ENCODE measurements around the gene ANKMY1.

Gene ANKMY1

DNA sequence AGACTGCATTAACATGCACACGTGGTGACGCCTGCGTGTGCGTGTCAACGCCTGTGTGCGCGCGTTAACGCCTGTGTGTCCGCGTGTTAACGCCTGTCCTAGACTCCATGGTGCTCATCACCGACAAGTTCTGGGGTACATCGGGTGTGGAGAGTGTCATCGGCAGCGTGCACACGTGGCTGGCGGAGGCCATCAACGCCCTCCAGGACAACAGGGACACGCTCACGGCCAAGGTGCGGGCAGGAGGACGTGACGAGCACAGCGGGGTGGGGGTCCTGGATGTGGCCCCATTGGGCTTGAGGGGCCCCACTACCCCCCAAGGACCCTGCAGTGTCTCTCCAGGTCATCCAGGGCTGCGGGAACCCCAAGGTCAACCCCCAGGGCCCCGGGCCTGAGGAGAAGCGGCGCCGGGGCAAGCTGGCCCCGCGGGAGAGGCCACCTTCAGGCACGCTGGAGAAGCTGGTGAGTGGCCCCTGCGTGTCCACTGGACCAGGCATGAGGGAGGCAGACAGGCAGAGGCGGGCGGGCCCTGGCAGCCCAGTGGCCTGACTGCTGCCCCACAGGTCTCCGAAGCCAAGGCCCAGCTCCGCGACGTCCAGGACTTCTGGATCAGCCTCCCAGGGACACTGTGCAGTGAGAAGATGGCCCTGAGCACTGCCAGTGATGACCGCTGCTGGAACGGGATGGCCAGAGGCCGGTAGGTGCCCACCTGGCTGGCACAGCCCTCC, 93.1 kb downstream of the ANKMY1 start:
- H3K36me3 ChIP-seq (ENCODE audit: insufficient read depth) = no peaks in the 10 kb centered on the region
- no peak overlapping the region for H3K9ac ChIP-seq
- no peak overlapping the region for H3K4me3 ChIP-seq (IDR thresholded peaks at IDR 0.05; ENCODE audit: insufficient read depth, low read depth, low read length)
- no peak overlapping the region for H2AFZ ChIP-seq (ENCODE audit: low read depth)
- no peak for TF ChIP-seq CTCF (conservative IDR thresholded peaks at IDR 0.05; ENCODE audit: low read depth, low read length)
- no peak overlapping the region for H3K4me2 ChIP-seq
- H3K27me3 ChIP-seq (ENCODE audit: insufficient read depth, low read depth) = no peaks in the 10 kb centered on the region; the same call in 1 of the 2 replicates
- no peaks in the 10 kb centered on the region for H3K79me2 ChIP-seq (ENCODE audit: insufficient read depth, low read depth)
- H4K20me1 ChIP-seq (ENCODE audit: insufficient read depth) = no peaks in the 10 kb centered on the region
- no peak overlapping the region for H3K27ac ChIP-seq
- H3K4me1 ChIP-seq (ENCODE audit: low read depth, poor library complexity, severe bottlenecking) = no peaks in the 10 kb centered on the region

DNA sequence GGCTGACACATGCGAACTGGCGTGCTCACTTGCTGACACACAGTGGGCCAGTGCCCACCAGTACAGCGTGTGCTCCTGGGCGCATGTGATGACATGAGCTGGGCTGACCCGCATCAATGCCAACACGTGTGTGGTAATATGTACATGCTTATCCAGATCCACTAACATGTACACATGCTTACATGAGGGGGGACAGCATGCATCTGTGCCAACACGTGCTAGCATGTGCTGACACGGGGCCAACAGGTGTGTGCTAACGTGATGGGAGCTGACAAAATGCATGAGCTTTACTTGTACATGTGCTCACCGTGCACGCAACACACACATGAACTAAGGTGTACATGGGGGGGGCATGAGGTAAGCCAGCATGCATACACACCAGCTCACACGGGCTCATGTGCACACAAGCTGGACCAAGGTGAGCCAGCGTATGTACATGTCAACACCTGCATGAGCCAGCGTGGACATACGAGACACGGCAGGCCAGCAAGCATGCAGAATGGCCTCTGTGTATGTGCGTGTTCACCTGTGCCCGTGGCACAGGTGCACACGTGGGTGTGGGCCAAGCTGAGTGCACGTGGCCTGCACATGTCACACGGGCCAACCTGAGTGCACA, 93.8 kb downstream of the ANKMY1 start:
- Histone ChIP-seq H2AFZ (ENCODE audit: low read depth) (no peak overlapping the region), H4K20me1 (ENCODE audit: insufficient read depth) (no peaks in the 10 kb centered on the region), H3K4me3 (IDR thresholded peaks at IDR 0.05; ENCODE audit: insufficient read depth, low read depth, low read length) (no peak overlapping the region), H3K4me2 (no peak overlapping the region), H3K27me3 (ENCODE audit: insufficient read depth, low read depth) (no peaks in the 10 kb centered on the region; the same call in 1 of the 2 replicates), H3K9ac (no peak overlapping the region), H3K79me2 (ENCODE audit: insufficient read depth, low read depth) (no peaks in the 10 kb centered on the region), H3K36me3 (ENCODE audit: insufficient read depth) (no peaks in the 10 kb centered on the region), H3K4me1 (ENCODE audit: low read depth, poor library complexity, severe bottlenecking) (no peaks in the 10 kb centered on the region), H3K27ac (no peak overlapping the region)
- no peak for TF ChIP-seq CTCF (conservative IDR thresholded peaks at IDR 0.05; ENCODE audit: low read depth, low read length)

GRCh38 chr2:240463274-240463865, 94.4 kb downstream of the ANKMY1 start:
- Histone ChIP-seq H3K36me3 (ENCODE audit: insufficient read depth) (no peaks in the 10 kb centered on the region), H3K4me2 (no peak overlapping the region), H3K4me1 (ENCODE audit: low read depth, poor library complexity, severe bottlenecking) (no peaks in the 10 kb centered on the region)

GRCh38 chr2:240462707-240463273, 95.0 kb downstream of the ANKMY1 start:
- Histone ChIP-seq H3K4me1 (ENCODE audit: low read depth, poor library complexity, severe bottlenecking) (no peaks in the 10 kb centered on the region), H3K4me2 (no peak overlapping the region), H2AFZ (ENCODE audit: low read depth) (no peak overlapping the region), H3K4me3 (IDR thresholded peaks at IDR 0.05; ENCODE audit: insufficient read depth, low read depth, low read length) (no peak overlapping the region), H3K27ac (no peak overlapping the region), H3K27me3 (ENCODE audit: insufficient read depth, low read depth) (peaks cover 7% of the 10 kb centered on the region; the same call in 1 of the 2 replicates), H3K79me2 (ENCODE audit: insufficient read depth, low read depth) (no peaks in the 10 kb centered on the region), H3K9ac (no peak overlapping the region), H4K20me1 (ENCODE audit: insufficient read depth) (no peaks in the 10 kb centered on the region), H3K36me3 (ENCODE audit: insufficient read depth) (no peaks in the 10 kb centered on the region)
- no peak for TF ChIP-seq CTCF (conservative IDR thresholded peaks at IDR 0.05; ENCODE audit: low read depth, low read length)

More at GRCh38 chr2:240463274-240463865, 94.4 kb downstream of the ANKMY1 start:
- Histone ChIP-seq H3K9ac (no peak overlapping the region), H3K4me3 (IDR thresholded peaks at IDR 0.05; ENCODE audit: insufficient read depth, low read depth, low read length) (no peak overlapping the region), H3K27ac (no peak overlapping the region), H4K20me1 (ENCODE audit: insufficient read depth) (no peaks in the 10 kb centered on the region), H3K27me3 (ENCODE audit: insufficient read depth, low read depth) (peaks cover 2% of the 10 kb centered on the region; the same call in 1 of the 2 replicates), H2AFZ (ENCODE audit: low read depth) (no peak overlapping the region), H3K79me2 (ENCODE audit: insufficient read depth, low read depth) (no peaks in the 10 kb centered on the region)
- no peak for TF ChIP-seq CTCF (conservative IDR thresholded peaks at IDR 0.05; ENCODE audit: low read depth, low read length)
